Activated CD4-positive, alpha-beta T cell treated with anti-CD3 and anti-CD28 coated beads, Interleukin-2, amount 50 U/mL, for 4 hours (primary cell): ENCODE measurements around the gene OR10K2.
"Not testable (repeated sequence)": the region's sequence is repeated elsewhere in the genome, so short reads cannot be mapped to it uniquely, and the experiment has no call there.

Experiments
- DNase-seq, 2 experiments: peaks; one replicate each; pipeline ENCODE4 v3.0.0-alpha.2; 2020

Gene OR10K2, protein sequence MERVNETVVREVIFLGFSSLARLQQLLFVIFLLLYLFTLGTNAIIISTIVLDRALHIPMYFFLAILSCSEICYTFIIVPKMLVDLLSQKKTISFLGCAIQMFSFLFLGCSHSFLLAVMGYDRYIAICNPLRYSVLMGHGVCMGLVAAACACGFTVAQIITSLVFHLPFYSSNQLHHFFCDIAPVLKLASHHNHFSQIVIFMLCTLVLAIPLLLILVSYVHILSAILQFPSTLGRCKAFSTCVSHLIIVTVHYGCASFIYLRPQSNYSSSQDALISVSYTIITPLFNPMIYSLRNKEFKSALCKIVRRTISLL

DNA sequence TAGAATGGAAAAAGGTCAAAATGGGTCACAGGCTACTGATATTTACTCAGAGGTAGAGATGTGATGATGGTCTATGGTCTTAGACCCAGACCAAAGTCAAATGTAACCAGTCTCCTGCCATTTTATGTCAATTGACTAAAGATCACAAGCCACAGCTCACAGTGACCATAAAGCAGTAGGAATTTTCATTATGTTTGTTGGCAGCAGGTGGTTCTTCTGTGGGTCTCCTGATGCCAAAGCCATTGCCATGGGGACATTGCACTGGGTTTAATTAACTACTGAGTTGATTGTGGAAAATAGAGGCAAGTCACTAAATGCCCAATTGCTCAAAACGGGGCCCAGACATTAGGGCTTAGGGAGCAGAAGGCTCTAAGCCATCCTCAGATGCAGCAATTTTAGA, at the start of gene OR10K2:
OR10K2 (minus strand) TSS at position 101 of the 400 bp plus-strand sequence. CDS start 5,371 bp downstream, outside the sequence.
- DNase-seq: no peak

DNA sequence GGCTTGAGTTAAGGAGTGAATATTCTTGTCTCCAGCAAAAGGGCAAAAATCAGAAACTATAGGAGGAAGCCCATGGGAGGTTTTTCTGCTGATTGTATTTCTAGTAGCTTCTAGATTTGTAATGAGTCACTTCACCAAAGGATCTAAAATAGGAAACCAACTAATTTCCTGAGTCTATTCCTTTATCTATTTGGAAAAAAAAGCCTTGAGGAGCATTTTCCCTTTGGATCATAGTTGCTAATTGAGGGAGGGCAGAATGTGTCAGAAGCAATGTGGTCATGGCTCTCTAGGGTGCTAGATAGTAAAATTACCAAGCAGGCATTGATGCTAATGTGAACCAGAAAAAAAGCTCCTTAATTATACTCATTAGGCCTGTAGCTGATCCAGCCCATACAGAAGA, 45.9 kb upstream of the OR10K2 start, which contains the start of gene OR10R2:
OR10R2 (plus strand) TSS at position 301 of the 400 bp plus-strand sequence. CDS start 106 bp downstream, outside the sequence.
- no peak for DNase-seq

DNA sequence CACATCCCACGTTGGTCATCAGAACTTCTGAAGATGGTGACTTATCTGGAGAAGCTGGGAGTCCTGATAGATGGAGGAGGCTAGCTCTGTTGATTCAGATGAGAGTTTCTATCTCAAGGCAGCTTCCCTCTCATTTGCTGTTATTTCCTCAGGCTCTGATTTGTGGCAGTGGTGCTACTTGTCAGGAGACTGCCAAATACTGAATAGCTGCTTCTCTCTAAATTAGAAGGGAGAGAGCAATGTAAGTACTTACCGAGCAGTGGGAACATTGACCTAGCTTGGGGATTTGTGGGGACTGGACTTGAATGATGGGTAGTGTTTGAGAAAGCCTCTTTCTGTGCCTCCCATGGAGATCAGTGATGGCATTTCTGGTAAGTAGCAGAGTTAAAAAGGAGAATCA, 35.5 kb upstream of the OR10K2 start, which contains the start of gene OR10K1:
OR10K1 (plus strand) TSS at position 301 of the 400 bp plus-strand sequence. CDS start 3,728 bp downstream, outside the sequence.
- no peak for DNase-seq

DNA sequence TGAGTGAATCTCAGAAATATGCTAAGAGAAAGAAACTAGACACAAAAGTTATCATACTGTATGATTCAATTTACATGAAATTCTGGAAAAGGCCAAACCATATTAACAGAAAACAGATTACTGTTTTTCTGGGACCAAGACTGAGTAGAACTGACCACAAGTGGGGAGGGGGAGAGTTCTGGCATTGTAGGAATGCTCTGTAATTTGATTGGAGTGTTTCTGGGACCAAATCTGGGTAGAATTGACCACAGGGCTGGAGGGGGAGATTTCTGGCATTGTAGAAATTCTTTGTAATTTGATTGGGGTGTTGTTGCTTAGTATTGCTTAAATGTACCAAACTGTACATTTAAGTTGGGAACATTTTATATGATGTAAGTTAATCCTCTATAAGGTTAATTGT, 32.2 kb upstream of the OR10K2 start:
- no peak for DNase-seq

DNA sequence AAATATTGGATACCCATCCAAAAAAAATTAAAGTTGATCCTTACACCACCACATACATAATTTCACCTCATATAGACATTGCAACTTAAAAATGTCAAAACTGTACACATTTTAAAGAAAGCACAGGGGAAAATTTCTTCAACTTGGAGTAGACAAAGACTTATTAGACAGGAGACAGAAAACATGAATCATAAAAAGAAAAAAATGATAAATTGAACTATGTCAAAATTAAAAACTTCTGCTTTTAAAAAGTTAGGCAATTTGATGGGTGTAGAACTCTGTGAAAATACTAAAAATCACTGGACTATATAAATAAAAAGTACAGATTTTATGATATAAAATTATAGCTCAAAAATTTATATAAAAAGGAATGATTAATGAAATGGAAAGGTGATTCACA, 31.2 kb upstream of the OR10K2 start:
- DNase-seq: no peak

DNA sequence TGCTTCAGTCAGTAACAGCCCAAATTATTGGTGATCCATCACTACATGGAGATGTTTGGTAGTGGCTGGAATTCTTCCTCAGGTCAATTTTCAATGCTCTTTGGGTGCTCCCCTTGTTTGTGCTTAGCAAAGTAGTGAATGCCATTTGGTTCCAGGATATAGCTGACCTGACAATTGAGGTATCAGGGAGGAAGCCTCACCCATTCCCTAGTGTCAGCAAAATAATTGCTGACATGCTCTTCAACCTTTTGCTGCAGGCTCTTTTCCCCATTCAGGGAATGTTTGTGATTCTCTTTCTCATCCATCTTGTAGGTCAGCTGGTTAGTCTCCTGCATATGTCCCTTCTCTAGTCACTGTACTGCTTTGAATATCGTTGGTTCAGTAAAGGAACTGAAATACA, 28.5 kb upstream of the OR10K2 start:
- DNase-seq: no peak

DNA sequence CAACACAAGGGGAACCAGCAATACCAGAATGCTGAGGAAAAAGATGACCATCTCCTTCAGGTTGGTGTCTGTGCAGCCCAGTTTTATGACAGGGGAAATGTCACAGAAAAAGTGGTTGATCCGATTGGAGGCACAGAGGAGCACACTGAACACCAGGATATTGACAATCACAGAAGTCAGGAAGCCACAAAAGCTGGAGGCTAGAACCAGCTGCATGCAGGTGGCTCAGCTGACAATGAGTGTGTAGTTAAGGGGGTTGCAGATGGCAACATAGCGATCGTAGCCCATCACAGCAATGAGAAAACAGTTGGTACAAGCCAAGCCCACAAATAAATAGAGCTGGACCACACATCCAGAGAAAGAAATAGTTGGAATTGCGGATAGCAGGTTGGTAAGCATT, 19.3 kb upstream of the OR10K2 start:
- DNase-seq: no peak

DNA sequence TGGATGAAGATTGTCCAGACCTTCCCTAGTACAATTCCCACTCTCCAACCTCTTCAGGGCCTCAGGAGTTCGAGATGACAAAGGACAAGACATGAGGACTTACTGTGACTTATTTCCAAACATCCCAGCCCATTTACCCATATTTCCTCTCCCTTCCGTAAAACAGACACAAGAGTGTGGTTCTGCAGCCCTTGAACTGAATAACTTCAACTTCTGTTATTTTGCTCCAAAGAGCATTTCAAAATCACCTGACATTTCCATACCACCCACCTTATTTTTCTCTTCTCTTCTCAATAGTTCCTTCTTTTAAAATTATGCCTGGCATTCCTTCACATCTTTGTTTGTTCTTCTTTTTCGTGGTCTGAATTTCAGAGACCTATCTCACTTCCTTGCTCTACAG, 8.7 kb upstream of the OR10K2 start:
- no peak for DNase-seq

DNA sequence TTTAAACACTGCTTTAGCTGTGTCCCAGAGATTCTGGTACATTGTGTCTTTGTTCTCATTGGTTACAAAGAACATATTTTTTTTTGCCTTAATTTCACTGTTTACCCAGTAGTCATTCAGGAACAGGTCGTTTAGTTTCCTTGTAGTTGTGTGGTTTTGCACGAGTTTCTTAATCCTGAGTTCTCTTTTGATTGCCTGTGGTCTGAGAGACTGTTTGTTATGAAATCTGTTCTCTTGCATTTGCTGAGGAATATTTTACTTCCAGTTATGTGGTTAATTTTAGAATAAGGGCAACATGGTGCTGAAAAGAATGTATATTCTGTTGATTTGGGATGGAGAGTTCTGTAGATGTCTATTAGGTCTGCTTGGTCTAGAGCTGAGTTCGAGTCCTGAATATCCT, 4.1 kb upstream of the OR10K2 start:
- not testable (repeated sequence) for DNase-seq

DNA sequence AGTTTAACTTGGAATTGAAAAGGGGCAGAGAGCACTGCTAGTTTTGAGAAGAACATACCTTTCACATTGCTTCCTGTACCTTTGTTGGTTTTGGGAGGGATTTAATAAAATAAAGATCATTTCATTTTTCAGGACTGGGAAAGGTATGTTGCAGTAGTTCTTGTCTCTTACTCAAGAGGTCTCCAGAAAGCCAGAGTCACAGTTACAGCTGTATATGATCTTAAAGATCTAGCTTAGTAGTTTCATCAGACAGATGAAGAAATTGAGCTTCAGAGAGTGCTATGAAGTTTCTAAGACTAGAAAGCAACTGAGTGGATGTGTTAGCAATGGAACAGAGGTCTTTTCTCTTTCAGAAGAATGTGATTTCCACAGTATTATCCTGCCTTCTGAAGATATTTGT, 1.0 kb downstream of the OR10K2 start:
- DNase-seq: no peak

DNA sequence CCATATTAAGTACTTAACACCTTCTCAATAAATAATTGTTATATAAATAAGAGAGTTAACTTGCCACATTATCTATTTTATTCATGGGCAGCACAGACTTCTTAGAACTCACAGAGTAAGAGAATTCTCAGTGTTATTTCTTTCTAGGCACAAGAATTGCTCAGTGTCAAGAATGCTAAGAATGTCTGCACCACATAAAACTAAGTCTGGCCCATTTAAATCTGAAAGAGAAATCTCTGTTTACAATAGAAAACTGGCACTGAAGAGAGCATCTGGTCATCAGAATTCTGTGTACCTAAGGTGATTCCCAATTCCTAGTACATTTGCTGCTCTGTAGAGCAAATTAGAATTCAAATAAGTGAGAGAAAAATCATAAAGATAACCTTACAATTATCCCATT, 3.8 kb downstream of the OR10K2 start:
- no peak for DNase-seq

DNA sequence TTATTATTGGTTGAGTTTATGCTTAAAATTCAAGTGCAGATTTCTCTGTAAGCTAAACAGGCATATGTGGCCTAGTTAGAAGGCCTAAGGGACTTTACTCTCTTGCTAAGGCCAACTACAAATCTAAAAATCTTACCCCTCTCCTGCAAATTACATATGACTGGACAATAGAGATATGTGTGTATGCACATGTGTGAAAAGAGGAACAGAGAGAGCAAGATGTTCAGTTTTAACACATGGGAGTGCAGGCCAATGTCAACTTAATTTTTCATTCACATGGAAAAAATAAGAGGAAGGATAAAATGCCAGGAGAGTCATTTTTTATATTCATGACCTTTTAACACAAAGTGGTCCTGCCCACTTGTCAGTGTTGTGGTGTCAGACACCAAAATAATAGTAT, 8.5 kb downstream of the OR10K2 start:
- no peak for DNase-seq

DNA sequence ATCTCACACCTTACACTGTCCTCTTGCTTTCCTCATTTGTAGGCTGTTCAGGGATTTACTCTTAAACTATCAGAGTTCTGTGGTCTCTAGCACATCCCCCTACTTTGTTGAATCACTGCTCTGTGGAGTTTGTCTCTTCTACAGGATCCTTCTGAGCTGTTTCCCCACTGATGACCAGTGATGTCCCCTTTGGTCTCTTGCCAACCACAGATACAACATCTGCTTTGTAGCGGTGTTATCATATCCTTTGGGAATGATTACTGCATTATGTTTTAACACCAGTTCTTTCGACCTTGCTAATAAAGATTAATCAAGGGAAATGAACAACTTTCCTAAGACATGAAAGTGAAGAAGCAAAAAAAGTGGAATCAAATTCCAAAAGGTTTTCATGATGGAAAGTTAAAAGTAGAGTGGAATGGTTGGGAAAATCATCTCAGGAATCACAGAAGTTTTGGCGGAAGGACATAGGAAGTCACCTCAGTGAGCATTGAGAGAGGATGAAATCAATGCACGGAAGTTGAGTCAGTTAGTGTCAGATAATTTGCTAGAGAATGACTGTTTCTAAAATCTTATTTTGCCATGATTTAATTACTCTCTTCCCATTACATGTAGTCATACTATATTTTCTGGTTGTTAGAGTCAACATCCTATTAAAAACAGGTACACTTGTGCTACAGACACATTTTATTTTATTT, 11.2 kb downstream of the OR10K2 start:
- DNase-seq: no peak

DNA sequence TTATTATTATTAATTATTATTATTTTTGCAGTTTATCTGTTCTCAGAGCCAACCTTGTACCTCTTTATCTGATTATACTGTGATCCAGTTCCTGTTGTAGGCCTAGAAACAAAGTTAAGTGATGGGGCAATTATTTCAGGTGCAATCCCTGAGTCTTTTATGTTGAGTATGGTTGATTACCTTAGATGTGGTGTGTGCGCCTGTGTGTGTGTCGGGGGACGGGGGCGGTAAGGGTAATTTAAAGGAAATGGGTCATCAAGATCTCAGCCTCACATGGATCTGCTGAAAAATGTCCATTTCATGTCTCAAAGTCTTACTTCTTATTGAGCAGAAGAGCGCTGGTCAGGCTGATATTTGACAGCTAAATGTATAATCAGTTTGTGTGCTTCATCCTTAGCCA, 18.9 kb downstream of the OR10K2 start:
- no peak for DNase-seq

DNA sequence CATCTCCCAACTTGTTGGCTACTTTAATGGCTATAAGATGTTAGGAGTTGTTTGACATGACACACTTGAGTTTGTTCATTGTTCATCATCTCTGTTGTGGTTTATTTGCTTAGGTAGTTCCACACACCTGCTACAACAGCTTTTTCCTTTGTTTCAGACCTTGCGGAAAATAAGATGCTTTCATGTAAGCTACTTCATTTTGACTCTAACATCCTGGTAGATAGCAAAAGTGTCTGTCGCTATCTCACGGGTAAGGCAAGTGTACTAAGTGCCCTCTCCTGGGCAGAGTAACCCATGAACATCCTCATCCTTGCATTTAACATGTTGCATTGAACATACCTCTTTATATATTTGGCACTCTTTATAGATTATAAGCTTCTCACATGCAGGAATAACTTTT, 25.2 kb downstream of the OR10K2 start:
- no peak for DNase-seq

DNA sequence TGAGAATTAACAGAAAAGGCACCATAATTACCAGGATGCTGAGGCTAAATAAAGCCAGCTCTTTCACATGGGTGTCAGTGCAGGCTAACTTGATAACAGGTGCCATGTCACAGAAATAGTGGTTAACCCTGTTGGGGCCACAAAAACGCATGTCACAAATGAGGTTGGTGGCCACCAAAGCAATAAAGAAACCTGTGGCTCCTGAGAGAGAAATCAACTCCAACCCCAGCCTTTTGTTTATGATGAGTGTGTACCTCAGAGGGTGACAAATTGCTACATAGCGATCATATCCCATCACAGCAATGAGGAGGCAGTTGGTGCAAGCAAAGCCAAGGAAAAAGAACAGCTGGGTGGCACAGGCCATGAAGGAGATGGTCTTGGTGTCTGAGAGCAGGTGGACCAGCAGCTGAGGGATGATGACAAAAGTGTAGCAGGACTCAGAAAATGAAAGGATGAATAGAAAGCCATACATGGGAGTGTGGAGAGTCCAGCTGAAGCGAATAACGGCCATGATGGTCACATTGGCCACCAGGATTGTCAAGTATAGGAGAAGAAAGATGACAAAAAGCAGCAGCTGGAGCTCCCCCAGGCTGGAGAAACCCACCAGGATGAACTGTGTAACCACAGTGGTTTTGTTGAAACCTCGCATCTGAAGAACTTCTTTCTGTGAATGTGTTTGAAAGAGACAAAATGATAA, 27.1 kb downstream of the OR10K2 start, which contains the start of gene OR10T2:
OR10T2 (minus strand) TSS at position 649 of the 697 bp plus-strand sequence; CDS start at position 649, 0 bp downstream.
- DNase-seq: no peak

DNA sequence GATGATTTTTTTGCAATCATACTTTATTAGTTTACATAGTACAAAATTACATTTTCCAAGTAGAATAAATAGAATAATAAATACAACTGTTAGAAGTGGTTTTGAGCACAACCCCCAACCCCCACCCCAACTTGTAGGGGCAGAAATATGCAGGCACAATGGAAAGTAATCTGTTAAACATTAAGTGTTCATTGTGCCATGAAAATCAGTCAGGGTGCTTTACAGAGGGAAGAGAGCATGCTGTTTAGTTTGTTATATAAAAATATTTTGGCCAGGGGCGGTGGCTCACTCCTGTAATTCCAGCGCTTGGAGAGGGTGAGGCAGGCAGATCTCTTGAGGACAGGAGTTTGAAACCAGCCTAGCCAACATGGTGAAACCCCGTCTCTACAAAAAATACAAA, 29.4 kb downstream of the OR10K2 start:
- no peak for DNase-seq

DNA sequence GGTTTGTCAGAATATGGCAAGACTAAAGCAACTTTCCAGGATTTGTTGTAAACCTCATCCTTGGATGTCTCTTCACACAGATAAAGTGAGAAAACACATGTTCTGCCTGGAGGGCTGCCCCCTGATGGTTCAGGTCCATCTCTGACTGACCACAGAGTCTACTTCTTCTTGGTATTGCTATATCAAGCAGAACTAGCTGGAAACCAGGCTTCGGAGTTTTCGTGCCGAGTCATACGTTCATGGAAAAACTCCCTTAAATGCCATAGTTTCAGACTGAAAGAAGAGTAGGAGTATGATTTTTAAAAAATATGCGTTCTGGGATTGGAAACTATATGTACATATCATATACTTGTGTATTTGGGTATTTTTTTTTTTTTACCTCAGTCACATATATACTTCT, 32.6 kb downstream of the OR10K2 start:
- DNase-seq: no peak

DNA sequence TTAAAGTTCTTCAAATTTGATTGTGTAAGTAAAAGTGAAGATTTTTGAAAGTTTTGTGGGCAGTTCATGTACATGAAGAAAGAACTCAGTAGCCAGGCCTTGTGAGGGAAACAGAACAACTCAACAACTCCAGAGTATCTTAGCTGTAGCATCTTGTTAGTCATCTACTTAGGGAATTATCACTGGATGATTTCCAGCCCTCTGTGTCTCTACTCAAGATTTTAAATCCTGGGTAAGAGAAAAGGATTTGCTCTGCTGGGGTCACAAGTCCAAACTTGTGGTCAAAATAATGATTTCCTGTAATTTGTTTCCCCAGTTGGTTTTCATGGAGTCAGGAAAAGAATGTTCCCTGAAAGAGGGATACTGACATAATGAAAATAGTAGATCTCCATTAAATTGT, 34.9 kb downstream of the OR10K2 start:
- DNase-seq: no peak

DNA sequence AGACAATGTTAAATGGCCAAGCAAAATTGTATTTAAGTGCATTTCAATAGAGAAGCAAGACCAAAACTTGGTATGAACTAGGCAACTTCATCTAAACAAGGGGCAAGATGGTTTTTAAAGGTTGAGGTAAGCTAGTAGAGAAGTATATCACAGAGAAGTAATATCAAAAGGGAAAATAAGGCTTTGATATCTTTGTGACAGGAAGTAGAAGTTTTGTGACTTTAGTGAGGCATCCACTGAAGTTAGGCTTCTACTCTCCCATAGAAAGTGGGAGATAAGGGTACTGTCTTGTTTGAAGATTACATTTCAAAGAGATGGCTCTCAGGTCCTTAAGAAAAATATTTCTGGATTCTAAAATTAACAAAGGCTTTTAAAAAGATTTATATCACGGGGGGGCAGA, 35.7 kb downstream of the OR10K2 start:
- DNase-seq: no peak

DNA sequence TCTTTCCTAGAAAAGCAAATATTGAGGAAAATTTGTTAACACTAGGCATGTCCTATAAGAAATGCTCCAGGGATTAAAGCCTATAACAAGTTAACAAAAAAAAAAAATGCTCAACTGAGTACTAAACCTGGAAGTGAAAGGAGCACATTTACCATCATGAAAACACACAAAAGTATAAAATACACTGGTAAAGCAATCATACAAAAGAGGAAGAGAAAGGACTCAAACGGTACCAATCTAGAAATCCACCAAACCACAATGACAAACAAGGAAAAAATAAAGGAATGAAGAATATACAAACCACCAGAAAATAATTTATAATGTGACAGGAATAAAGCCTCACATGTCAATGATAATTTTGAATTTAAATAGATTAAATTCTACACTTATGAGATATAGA, 51.2 kb downstream of the OR10K2 start:
- DNase-seq: no peak

DNA sequence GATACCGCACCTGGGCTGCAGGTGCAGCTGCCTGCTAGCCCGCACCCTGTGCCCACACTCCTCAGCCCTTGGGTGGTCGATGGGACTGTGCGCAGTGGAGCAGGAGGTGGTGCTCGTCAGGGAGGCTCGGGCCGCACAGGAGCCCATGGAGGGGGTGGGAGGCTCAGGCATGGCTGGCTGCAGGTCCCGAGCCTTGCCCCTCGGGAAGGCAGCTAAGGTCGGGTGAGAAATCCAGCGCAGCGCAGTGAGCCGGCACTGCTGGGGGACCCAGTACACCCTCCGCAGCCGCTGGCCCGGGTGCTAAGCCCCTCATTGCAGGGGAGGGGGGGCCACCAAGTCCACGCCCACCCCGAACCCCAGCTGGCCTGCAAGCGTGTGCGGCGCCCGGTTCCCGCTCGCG, 51.9 kb downstream of the OR10K2 start:
- DNase-seq: not testable (repeated sequence)

DNA sequence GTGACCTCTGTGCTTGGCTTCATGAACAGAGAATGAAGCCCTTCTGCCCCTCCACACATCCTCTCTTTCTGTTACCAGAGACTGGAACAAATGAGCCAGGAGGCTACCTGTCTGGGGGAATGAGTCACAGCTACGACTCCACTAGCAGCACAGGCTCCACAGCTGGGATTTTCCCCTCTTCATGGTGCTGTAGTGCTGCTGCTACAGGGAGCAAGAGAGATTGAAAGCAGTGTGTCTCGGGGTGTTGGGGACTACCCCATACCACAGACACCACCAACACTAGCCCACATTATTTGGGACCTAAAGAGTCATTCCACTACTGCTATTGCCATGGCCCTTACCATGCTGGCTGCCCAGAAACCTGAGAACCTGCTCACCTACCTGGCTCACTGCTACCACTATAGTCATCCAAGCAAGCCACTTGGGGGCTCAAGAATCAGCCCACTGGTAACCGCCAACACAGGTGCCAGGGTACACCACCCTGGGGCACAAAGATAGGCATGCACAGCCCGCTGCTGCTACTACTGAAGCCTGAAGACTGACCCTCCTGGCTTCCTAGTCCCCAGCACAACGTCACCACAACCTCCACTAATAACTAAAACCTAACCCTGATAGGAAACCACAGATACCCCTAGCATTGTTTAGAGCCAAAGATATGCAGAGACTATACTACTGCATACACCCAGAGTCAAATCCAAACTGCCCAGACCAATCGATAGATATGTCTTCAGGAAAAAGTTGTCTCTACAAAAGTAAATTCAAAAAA, 54.7 kb downstream of the OR10K2 start:
- DNase-seq: no peak
